ENCODE data around the gene PROK1. TPM values are rescaled to one million over a fixed set of nuclear protein-coding genes. Genes with fewer than 3 reads are reported as not detected.

PROK1 gene
- total RNA-seq, 2 donors from 2014 or later, result 0.20 TPM; not detected in 1

DNA sequence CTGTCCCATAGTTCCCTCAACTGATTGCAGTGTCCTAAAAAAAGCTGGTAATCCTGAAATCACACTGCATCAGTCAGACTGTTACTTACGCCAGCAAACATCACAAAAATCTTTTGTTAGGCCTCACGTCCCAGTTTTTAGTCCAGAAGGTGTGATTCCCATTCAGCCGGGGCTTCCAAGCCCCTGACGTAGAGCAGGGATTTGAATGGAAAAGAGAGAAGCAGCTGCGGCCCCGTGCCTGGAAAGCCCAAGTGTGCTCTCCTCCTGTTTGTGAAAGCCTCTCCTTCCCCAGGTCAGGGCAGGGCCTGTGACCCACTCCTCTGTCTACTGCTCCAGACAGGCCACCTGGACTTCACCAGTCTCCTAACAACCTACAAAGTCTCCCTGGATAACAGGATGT is 47.3 kb downstream of the PROK1 start:
- Histone ChIP-seq H3K27me3 (ENCODE audit: control insufficient read depth, insufficient read depth, low read length, poor library complexity, severe bottlenecking) (no peaks in the 10 kb centered on the region), H3K27ac (ENCODE audit: low read depth, low read length) (peak overlapping the region; percentile 24), H3K4me3 (ENCODE audit: low read length) (no peak overlapping the region), H3K4me1 (ENCODE audit: control insufficient read depth, insufficient read depth, low read length) (no peaks in the 10 kb centered on the region), H3K36me3 (ENCODE audit: control insufficient read depth, insufficient read depth, low read length) (no peaks in the 10 kb centered on the region), H3K9me3 (ENCODE audit: control insufficient read depth, low read length) (no peaks in the 10 kb centered on the region), H3K9ac (ENCODE audit: extremely low read depth, low read length, poor library complexity, severe bottlenecking) (no peak overlapping the region)
- no peak for DNase-seq
- H3K27ac Mint-ChIP-seq, result no peak overlapping the region
- H3K4me1 Mint-ChIP-seq, result no peaks in the 10 kb centered on the region
- peaks cover 6% of the 10 kb centered on the region for H3K27me3 Mint-ChIP-seq (ENCODE audit: insufficient read depth)
- H3K36me3 Mint-ChIP-seq (ENCODE audit: low read depth), result no peaks in the 10 kb centered on the region
- H3K4me3 Mint-ChIP-seq, result no peak overlapping the region
- WGBS, 2 experiments (ENCODE audit: insufficient coverage in 1 of 2, insufficient read length in 1 of 2), result 88 to 100% methylated on average over 1 to 6 of the region's 6 CpGs
- TF ChIP-seq, protein P1, sequence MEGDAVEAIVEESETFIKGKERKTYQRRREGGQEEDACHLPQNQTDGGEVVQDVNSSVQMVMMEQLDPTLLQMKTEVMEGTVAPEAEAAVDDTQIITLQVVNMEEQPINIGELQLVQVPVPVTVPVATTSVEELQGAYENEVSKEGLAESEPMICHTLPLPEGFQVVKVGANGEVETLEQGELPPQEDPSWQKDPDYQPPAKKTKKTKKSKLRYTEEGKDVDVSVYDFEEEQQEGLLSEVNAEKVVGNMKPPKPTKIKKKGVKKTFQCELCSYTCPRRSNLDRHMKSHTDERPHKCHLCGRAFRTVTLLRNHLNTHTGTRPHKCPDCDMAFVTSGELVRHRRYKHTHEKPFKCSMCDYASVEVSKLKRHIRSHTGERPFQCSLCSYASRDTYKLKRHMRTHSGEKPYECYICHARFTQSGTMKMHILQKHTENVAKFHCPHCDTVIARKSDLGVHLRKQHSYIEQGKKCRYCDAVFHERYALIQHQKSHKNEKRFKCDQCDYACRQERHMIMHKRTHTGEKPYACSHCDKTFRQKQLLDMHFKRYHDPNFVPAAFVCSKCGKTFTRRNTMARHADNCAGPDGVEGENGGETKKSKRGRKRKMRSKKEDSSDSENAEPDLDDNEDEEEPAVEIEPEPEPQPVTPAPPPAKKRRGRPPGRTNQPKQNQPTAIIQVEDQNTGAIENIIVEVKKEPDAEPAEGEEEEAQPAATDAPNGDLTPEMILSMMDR (conservative IDR thresholded peaks at IDR 0.05), result no peak
- H3K9me3 Mint-ChIP-seq, result no peaks in the 10 kb centered on the region

DNA sequence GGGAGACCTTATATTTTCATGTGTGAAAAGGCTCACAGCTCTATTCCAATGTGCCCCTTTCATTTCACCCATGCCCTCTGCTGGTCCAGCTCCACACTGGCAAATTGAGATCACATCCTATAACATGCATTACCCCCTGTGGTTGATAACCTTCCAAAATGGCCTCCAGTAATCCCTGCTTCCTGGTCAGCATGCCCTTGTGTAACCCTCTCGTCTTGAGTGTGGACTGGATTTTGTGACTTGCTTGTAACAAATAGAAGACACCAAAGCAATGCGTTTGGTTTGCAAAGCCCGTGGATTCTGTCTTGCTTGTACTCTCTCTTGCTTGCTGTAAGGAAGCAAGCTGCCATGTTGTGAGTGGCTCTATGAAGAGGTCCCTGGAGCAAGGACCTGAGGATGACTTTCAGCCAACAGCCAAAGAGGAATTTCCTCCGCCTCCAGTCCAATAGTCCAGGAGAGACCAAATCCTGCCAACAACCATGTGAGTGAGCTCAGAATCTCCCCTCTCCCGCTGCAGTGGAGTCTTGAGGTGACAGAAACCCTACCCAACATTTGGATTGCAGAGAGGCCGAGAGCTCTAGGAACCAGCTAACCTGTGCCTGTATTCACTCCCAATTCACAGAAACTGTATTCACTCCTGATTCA is 50.7 kb downstream of the PROK1 start:
- 91 to 100% methylated on average over 4 to 6 of the region's 6 CpGs for WGBS, 2 experiments (ENCODE audit: insufficient coverage in 1 of 2, insufficient read length in 1 of 2)
- Mint-ChIP-seq H3K4me3 (no peak overlapping the region), H3K36me3 (ENCODE audit: low read depth) (no peaks in the 10 kb centered on the region), H3K27ac (no peak overlapping the region), H3K27me3 (ENCODE audit: insufficient read depth) (peaks cover 6% of the 10 kb centered on the region), H3K4me1 (no peaks in the 10 kb centered on the region), H3K9me3 (no peaks in the 10 kb centered on the region)
- TF ChIP-seq, protein P1 (conservative IDR thresholded peaks at IDR 0.05), result no peak
- Histone ChIP-seq H3K9ac (ENCODE audit: extremely low read depth, low read length, poor library complexity, severe bottlenecking) (no peak overlapping the region), H3K27ac (ENCODE audit: low read depth, low read length) (no peak overlapping the region), H3K4me1 (ENCODE audit: control insufficient read depth, insufficient read depth, low read length) (no peaks in the 10 kb centered on the region), H3K36me3 (ENCODE audit: control insufficient read depth, insufficient read depth, low read length) (no peaks in the 10 kb centered on the region), H3K9me3 (ENCODE audit: control insufficient read depth, low read length) (no peaks in the 10 kb centered on the region), H3K27me3 (ENCODE audit: control insufficient read depth, insufficient read depth, low read length, poor library complexity, severe bottlenecking) (no peaks in the 10 kb centered on the region), H3K4me3 (ENCODE audit: low read length) (no peak overlapping the region)
- DNase-seq, result no peak

DNA sequence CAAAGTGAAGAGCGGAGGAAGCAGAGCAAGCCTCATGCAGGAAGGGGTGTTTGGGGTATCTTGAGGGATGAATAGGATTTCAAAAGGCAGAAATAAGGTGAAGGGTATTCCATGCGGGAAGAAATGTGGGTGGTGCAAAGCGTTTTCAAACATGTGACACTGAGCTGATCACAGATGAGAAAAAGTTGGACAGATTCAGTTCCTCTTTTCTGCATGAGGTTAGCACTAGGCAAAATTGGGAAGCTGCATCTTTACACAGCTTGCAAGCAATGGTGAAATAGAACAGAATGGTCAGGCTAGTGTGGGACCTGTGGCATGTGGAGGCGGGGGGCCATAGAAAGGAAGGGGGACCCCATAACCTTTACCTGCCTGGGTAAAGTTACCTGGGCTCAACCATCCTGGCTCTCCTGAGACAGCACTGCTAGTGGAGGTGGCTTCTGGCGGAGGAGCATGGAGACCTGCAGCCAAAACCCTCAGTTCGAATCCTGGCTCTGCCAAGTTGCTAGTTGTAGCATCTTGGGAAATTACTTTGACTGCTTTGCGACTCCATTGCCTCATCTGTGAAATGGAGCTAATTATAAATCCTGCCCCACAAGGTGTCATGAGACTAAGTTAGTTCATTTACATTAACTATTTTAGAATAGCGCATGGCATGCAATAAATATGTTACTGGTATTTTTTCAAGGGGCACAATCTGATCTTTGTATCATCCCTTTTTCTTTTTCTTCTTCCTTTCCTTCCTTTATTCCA is 51.6 kb downstream of the PROK1 start:
- H3K27me3 ChIP-seq (ENCODE audit: control insufficient read depth, insufficient read depth, low read length, poor library complexity, severe bottlenecking), result no peaks in the 10 kb centered on the region
- Mint-ChIP-seq H3K4me3 (no peak overlapping the region), H3K4me1 (peaks cover 3% of the 10 kb centered on the region), H3K9me3 (no peaks in the 10 kb centered on the region), H3K36me3 (ENCODE audit: low read depth) (no peaks in the 10 kb centered on the region), H3K27me3 (ENCODE audit: insufficient read depth) (peaks cover 6% of the 10 kb centered on the region), H3K27ac (no peak overlapping the region)
- no peak overlapping the region for H3K4me3 ChIP-seq (ENCODE audit: low read length)
- H3K9ac ChIP-seq (ENCODE audit: extremely low read depth, low read length, poor library complexity, severe bottlenecking), result no peak overlapping the region
- no peaks in the 10 kb centered on the region for H3K4me1 ChIP-seq (ENCODE audit: control insufficient read depth, insufficient read depth, low read length)
- no peaks in the 10 kb centered on the region for H3K36me3 ChIP-seq (ENCODE audit: control insufficient read depth, insufficient read depth, low read length)
- TF ChIP-seq, protein P1 (conservative IDR thresholded peaks at IDR 0.05), result no peak
- no peak for DNase-seq
- WGBS, 2 experiments (ENCODE audit: insufficient coverage in 1 of 2, insufficient read length in 1 of 2), result 91 to 97% methylated on average over 7 to 8 of the region's 8 CpGs
- H3K27ac ChIP-seq (ENCODE audit: low read depth, low read length), result no peak overlapping the region
- H3K9me3 ChIP-seq (ENCODE audit: control insufficient read depth, low read length), result no peaks in the 10 kb centered on the region
